Upper lobe of right lung (tissue), 1 donor: ENCODE data around the gene UBFD1. TPM values are rescaled to one million over a fixed set of nuclear protein-coding genes. Genes with fewer than 3 reads are reported as not detected.

Experiments used
- ATAC-seq: fragments of 200-7000 bp; cut with Tn5 transposase; one replicate; pipeline ENCODE4 v1.9.1; 2020; ENCODE audit warnings: mild to moderate bottlenecking, moderate library complexity
- DNase-seq: peaks from one replicate; pipeline ENCODE4 v3.0.0-alpha.2; 2020
- H3K27ac ChIP-seq: fragments of 200-600 bp; one replicate; pipeline ENCODE4 v1.8.0; 2022
- H3K27me3 ChIP-seq: fragments of 200-600 bp; one replicate; pipeline ENCODE4 v1.8.0; 2022; ENCODE audit warnings: mild to moderate bottlenecking
- H3K36me3 ChIP-seq: fragments of 200-600 bp; one replicate; pipeline ENCODE4 v1.8.0; 2022
- H3K4me1 ChIP-seq: fragments of 200-600 bp; one replicate; pipeline ENCODE4 v1.8.0; 2022
- H3K4me3 ChIP-seq: fragments of 200-600 bp; one replicate; pipeline ENCODE4 v1.8.0; 2022; ENCODE audit warnings: mild to moderate bottlenecking
- H3K9me3 ChIP-seq: fragments of 200-600 bp; one replicate; pipeline ENCODE4 v1.8.0; 2022
- intact Hi-C: fragments of 100-400 bp; cut with DNase I; formaldehyde crosslinking; loops from one replicate; pipeline ENCODE4 v1.11.0; 2022
- total RNA-seq: library from RNA; stranded (reverse); fragmentation: NEBNext Ultra II Directional; extraction: Animal tissue kit (Norgen Biotek cat#: 25700); gene quantifications from one replicate; pipeline ENCODE4 v1.2.1, GENCODE V29; 2021
- TF ChIP-seq, protein P1 (sequence below): fragments of 200-600 bp; IDR thresholded peaks from one replicate; pipeline ENCODE4 v1.8.0; 2022; ENCODE audit warnings: antibody characterized with exemption
- donor health status: DM: no; HTN: yes; CAD: no; lungs with severe emphysema.

The UBFD1 gene
- total RNA-seq, 1 donor from 2014 or later = 42.3 TPM

DNA sequence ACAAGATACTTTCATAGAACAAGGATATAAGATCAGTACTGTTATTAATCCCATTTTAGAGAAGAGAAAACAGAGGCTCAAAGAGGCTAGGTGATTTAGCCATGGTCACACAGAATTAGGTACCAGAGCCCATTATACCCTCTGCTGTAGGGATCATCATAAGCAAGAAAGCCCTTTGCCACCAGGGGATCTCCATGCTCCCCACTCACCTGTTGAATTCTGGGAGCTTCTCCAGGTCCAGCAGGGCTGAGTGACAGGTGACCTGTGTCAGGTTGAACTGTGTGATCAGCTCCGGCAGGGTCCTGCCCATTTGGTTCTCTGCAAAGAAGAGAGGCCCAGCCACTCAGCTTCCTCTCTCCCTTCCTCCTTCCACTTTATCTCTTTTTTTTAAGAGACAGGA is 25.1 kb upstream of the UBFD1 start:
- Histone ChIP-seq H3K4me1 (no peaks in the 10 kb centered on the region), H3K36me3 (peaks cover 71% of the 10 kb centered on the region), H3K27me3 (no peaks in the 10 kb centered on the region), H3K9me3 (no peaks in the 10 kb centered on the region), H3K27ac (no peak overlapping the region), H3K4me3 (no peak overlapping the region)
- ATAC-seq = no peak
- intact Hi-C loops = no loop called here
- no peak for DNase-seq
- TF ChIP-seq, protein P1, sequence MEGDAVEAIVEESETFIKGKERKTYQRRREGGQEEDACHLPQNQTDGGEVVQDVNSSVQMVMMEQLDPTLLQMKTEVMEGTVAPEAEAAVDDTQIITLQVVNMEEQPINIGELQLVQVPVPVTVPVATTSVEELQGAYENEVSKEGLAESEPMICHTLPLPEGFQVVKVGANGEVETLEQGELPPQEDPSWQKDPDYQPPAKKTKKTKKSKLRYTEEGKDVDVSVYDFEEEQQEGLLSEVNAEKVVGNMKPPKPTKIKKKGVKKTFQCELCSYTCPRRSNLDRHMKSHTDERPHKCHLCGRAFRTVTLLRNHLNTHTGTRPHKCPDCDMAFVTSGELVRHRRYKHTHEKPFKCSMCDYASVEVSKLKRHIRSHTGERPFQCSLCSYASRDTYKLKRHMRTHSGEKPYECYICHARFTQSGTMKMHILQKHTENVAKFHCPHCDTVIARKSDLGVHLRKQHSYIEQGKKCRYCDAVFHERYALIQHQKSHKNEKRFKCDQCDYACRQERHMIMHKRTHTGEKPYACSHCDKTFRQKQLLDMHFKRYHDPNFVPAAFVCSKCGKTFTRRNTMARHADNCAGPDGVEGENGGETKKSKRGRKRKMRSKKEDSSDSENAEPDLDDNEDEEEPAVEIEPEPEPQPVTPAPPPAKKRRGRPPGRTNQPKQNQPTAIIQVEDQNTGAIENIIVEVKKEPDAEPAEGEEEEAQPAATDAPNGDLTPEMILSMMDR = no peak

DNA sequence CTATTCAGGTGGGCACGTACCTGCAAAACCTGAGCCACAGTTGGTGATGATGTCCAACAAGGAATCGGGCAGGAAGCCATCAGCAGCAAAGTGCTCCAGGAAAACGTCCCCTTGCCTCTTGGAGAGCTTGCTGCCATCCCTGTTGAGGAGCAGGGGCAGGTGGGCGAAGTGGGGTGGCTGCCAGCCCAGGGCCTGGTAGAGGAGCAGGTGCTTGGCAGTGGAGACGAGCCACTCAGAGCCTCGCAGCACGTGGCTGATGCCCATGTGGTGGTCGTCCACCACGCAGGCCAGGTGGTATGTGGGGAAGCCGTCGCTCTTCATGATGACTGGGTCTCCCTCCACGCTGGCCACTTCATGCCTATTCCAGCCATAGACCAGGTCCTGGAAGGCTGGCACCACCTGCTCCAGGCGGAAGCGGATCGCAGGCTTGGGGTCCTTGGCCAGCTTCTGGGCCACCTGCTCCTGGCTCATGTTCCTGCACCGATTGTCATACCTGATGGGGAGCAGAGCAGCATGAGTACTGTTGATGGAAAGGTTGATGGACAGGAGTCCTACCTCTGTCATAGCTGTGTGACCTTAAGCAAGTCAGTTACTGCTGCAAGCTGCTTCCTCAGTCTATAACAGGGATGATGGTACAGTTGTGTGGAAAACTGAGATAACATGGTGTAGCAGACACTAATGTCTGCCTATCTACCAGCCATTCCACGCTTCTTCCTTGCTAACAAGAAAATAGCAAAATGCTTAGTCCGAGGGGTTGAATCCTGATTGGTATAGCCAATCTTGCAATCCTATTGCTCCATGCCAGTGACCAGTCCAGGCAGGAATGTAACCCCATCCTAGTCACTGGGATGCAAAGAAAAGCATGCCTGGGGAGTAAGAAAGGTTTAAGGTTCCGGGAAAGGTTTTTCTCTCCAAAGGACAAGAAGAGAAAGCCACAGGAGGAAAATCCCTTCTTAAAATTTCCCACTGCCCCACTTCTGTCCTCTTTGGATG is 22.4 kb upstream of the UBFD1 start:
- Histone ChIP-seq H3K27me3 (no peaks in the 10 kb centered on the region), H3K9me3 (no peaks in the 10 kb centered on the region), H3K4me3 (no peak overlapping the region), H3K4me1 (no peaks in the 10 kb centered on the region), H3K27ac (no peak overlapping the region), H3K36me3 (peaks cover 68% of the 10 kb centered on the region)
- TF ChIP-seq, protein P1 = no peak
- ATAC-seq = peak; percentile 27
- intact Hi-C loops = no loop called here
- DNase-seq = no peak

- Histone ChIP-seq H3K27me3 (no peaks in the 10 kb centered on the region), H3K9me3 (no peaks in the 10 kb centered on the region), H3K4me3 (no peak overlapping the region), H3K27ac (no peak overlapping the region), H3K36me3 (peaks cover 75% of the 10 kb centered on the region), H3K4me1 (no peaks in the 10 kb centered on the region)
- TF ChIP-seq, protein P1 = no peak
- DNase-seq = no peak
- no peak for ATAC-seq
- intact Hi-C loops = no loop called here
Measured at GRCh38 chr16:23535901-23536300, 21.6 kb upstream of the UBFD1 start.

GRCh38 chr16:23537390-23537789 is 20.1 kb upstream of the UBFD1 start:
- no peaks in the 10 kb centered on the region for H3K9me3 ChIP-seq
- DNase-seq (no peak), ATAC-seq (no peak)
- no peak overlapping the region for H3K4me3 ChIP-seq
- H3K27me3 ChIP-seq = no peaks in the 10 kb centered on the region
- H3K4me1 ChIP-seq = no peaks in the 10 kb centered on the region
- intact Hi-C loops = no loop called here
- TF ChIP-seq, protein P1 = no peak
- peaks cover 73% of the 10 kb centered on the region for H3K36me3 ChIP-seq
- no peak overlapping the region for H3K27ac ChIP-seq

GRCh38 chr16:23538919-23539278 is 18.6 kb upstream of the UBFD1 start:
- intact Hi-C loops = no loop called here
- ATAC-seq (no peak), DNase-seq (no peak)
- Histone ChIP-seq H3K4me3 (no peak overlapping the region), H3K9me3 (no peaks in the 10 kb centered on the region), H3K27ac (no peak overlapping the region), H3K27me3 (no peaks in the 10 kb centered on the region), H3K4me1 (no peaks in the 10 kb centered on the region), H3K36me3 (peaks cover 71% of the 10 kb centered on the region)
- TF ChIP-seq, protein P1 = no peak
